ENCODE measurements around the gene RTL5. TPM values are rescaled to one million over a fixed set of nuclear protein-coding genes. Genes with fewer than 3 reads are reported as not detected.

RTL5 gene
- total RNA-seq, 2 experiments from 2014 or later, result 0.08 TPM

DNA sequence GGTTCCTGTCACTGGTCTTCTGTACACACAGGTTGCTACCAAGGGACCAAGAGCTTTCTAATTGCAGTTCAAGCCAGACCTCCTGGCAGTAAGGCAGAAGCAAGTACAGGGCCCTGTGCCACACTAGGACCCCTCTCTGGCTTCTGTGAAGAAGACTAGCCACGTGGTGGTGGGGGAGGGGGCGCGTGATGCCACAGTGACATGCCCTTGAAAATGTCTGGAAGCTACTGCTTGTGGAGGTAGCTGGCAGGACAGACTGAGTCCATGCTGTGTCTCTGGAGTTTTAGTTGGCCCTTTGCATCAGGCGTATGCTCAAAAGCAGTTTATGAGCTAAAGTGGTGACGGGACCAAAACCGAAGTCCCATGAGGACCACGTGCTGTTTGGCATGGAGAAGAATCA lies 50.9 kb downstream of the RTL5 start:
- Mint-ChIP-seq H3K36me3 (no peaks in the 10 kb centered on the region), H3K9me3 (no peaks in the 10 kb centered on the region), H3K27me3 (no peaks in the 10 kb centered on the region), H3K4me3 (no peak overlapping the region), H3K27ac (no peak overlapping the region), H3K4me1 (peaks cover 9% of the 10 kb centered on the region)
- no peak for DNase-seq

GRCh38 chrX:72080150-72080549 lies 51.6 kb downstream of the RTL5 start:
- Mint-ChIP-seq H3K4me1 (peaks cover 9% of the 10 kb centered on the region), H3K36me3 (no peaks in the 10 kb centered on the region), H3K9me3 (no peaks in the 10 kb centered on the region), H3K27me3 (no peaks in the 10 kb centered on the region), H3K4me3 (no peak overlapping the region), H3K27ac (no peak overlapping the region)
- DNase-seq, result no peak

- Mint-ChIP-seq H3K36me3 (no peaks in the 10 kb centered on the region), H3K4me1 (peaks cover 9% of the 10 kb centered on the region), H3K27me3 (no peaks in the 10 kb centered on the region), H3K9me3 (no peaks in the 10 kb centered on the region), H3K4me3 (no peak overlapping the region), H3K27ac (no peak overlapping the region)
- DNase-seq, result no peak
Observed at GRCh38 chrX:72079607-72080006, 52.1 kb downstream of the RTL5 start.

DNA sequence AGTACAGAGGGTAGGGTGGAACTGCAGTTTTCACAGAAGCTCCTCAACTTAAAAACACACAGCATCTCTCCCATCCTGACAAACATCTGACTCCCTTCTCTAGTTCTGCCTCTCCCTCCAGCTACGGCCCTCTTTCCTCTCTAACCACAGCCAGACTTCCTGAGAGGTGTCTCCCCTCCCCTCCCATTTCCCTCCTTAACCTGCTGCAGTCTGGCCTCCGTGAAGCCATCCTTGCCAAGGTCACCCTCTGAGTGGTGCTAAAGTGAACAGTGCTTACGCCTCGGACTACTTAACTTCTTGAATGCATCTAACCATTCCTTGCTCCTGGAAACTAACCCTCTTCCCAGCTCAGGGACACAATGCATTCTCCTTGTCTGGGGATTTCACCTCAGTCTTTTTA lies 53.3 kb downstream of the RTL5 start:
- no peak overlapping the region for H3K27ac Mint-ChIP-seq
- no peak for DNase-seq
- H3K9me3 Mint-ChIP-seq, result no peaks in the 10 kb centered on the region
- H3K4me1 Mint-ChIP-seq, result peaks cover 7% of the 10 kb centered on the region
- no peaks in the 10 kb centered on the region for H3K36me3 Mint-ChIP-seq
- H3K27me3 Mint-ChIP-seq, result no peaks in the 10 kb centered on the region
- no peak overlapping the region for H3K4me3 Mint-ChIP-seq

Other genes starting within 250 kb of the RTL5 start
- under 1 TPM; 0.10 to 0.31 TPM for gene NHSL2, start 221.1 kb downstream of the RTL5 start, total RNA-seq
- gene PIN4, start 49.8 kb upstream of the RTL5 start, total RNA-seq, result 1 to 10 TPM; 6.2 to 6.3 TPM
- 10 to 100 TPM; 13.1 to 13.7 TPM for gene ERCC6L, start 107.1 kb upstream of the RTL5 start, total RNA-seq
- gene RPS4X, start 145.3 kb upstream of the RTL5 start, total RNA-seq, result 1,000 to 10,000 TPM; 1,252 to 1,255 TPM
- not detected for gene CITED1, start 174.0 kb upstream of the RTL5 start, total RNA-seq

Measured in activated naive CD8-positive, alpha-beta T cell treated with anti-CD3 and anti-CD28 coated beads for 36 hours (primary cell).